Tongue (tissue), 2 donors: ENCODE data around the gene TECTA. TPM values are rescaled to one million over a fixed set of nuclear protein-coding genes. Genes with fewer than 3 reads are reported as not detected.
"Not testable (repeated sequence)": the region's sequence is repeated elsewhere in the genome, so short reads cannot be mapped to it uniquely, and the experiment has no call there.

Experiments
- DNase-seq: peaks from one replicate; pipeline ENCODE4 v3.0.0-alpha.2; 2015
- total RNA-seq: library from RNA; depleted of rRNA; stranded (reverse); fragments of >200 nt; gene quantifications from one replicate; pipeline ENCODE4 v1.2.3, GENCODE V29; 2014

The TECTA gene
- total RNA-seq, 1 donor from 2014 or later, result 2.1 TPM

- no peak for DNase-seq
These were observed 10.8 kb upstream of the TECTA start for GRCh38 chr11:121090145-121090721.

DNA sequence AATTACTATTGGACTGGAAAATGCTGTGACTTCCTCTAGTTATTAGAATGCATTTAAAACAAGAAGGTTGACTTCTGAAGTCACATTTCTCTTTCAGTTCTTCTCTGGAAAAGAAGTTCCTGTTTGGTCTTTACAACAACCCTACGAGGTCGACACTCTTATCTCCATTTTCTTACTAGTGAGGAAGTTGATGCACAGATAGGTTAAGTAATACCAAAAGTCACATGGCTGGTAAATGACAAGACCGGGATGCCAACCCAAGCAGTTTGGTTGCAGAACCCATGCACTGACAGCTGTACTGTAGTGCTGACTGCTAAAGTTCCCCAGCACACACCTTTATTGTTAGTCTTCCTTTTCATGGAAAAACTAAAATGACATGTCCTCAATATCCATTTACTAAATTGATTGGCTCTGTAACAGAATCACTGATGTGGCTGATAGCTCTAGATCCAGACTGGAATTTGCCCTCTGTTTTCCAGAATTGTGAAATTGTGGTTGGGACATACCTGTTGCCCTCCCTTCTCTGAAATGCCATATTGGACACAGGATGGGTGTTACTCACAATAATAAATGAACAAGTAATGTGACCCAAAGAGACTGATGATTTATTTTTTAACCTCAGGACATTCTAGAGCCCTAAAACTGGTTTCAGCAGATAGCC is 9.4 kb upstream of the TECTA start:
- DNase-seq, result no peak

DNA sequence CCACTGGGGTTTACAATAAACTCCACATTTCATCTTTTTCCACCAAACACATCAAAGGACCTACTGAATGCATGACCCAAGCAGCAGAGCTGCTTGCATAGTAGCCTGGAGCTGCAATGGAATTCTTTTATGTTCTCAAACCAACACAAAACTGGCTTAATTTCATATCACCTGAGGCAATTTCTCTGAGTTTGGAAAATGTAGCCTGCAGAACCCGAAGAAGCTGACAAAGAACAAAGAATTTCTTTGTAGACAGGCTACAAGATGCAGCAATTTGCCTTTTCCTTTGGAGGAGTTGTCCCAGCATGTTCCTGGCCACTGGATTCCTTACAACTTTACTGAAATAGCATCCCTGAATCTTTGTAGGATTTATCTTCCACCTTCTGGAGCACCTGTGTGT is 5.5 kb upstream of the TECTA start:
- no peak for DNase-seq

GRCh38 chr11:121099364-121099763 is 1.7 kb upstream of the TECTA start:
- no peak for DNase-seq

DNA sequence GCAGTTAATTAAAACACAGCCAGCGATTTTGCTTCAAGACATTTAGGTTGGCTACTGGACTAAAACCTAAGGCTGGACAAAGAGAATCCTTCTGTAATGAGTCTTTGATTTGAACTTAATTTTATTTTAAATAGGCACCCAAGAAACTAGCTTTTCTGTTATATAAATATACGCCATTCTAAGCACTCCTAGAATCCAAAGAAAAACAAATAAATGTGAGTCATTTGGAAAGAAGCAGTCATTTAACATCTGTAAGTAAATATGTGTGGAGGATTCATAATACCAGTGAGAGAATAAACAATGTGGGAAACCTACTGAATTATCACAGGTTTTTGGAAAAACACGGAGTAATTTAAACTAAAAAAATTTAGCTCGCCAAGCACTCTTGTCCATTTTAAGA is 1.2 kb upstream of the TECTA start:
- no peak for DNase-seq

DNA sequence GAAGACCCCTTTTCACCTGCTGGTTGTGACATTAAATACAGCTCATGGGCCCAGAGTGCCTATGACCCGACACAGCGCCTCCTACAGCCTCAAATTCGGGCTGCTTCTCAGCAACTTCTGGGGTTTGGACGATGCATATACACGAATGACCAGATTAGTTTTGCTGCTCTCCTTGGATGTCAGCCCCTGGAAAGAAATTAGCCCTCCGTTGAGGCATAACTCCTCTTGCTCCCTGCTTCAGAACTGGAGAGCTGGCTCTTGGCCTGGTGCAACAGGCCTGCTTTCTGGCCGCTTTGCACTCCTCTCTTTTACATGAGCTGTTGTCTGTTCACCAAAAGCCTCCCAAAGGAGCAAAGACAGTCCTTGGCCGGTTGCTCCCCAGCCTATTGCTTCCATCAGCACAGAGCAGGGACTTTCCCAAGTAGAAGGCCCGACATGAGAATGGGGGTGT is 3.3 kb downstream of the TECTA start:
- peak; percentile 76 for DNase-seq

- peak; percentile 89 for DNase-seq
These were observed 4.0 kb downstream of the TECTA start for GRCh38 chr11:121105063-121105480.

- peak; percentile 69 for DNase-seq
These were observed 4.6 kb downstream of the TECTA start for GRCh38 chr11:121105481-121106195.

DNA sequence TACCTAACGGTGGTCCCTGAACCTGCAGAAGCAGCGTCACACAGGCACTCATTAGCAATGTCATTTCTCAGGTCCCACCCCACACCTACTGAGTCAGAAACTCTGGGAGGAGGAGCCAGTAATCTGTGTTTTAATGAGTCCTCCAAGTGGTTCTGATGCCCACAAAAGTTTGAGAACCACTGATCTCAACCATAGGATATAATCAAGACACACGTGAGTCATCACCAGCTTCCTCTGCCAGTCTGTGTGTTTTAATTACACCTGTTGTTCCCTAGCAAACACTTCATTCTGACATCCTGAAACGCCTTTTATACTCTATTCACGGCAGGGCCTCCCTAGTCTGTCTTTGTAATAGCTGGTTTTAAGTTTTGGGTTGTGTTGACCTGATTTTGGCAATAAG is 5.8 kb downstream of the TECTA start:
- DNase-seq, result no peak

DNA sequence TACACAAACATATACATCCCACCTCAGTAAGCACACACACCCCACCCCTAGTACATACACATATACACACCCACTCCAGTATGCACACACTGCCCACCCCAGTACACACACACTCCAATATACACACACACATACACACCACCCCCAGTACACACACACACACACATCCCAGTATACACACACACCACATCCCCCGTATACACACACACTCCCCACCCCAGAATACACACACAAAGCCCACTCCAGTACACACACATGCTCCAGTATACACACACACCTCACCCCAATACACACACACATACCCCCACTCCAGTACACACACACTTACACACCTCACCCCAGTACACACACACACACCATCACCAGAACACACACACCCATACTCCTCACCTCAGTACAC is 7.4 kb downstream of the TECTA start:
- DNase-seq, result no peak

GRCh38 chr11:121109471-121109870 is 8.4 kb downstream of the TECTA start:
- DNase-seq, result no peak

DNA sequence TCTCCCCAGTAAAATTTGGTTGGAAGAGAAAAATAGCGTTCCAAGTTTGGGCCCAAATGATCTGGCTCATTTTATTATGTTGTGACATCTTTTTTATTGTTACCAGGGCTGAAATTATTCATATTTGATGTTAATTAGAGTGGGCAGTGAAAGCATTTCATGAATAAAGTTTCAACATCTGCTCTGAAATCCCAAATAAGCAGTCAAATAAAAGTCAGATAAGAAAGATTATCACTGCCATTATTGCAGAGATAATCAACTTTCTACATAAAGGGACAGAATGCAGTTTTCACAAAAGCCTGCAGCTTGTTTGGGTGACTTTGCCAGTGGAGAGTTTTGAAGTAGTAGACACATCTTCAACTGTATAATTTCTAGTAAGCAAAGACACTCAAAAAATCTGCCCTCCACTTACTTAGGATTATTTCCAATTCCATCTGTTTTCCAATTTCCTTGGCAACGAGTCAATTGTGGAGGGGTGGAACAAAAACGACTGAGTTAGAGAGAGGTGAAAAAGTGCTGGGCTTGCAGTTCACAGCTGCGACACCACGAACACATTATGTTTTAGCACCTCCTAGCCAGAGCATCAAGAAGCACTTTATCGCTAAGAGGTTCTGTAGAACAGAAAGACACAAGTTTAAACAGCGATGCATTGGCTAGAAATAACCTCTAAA is 9.0 kb downstream of the TECTA start:
- DNase-seq, result peak; percentile 67

DNA sequence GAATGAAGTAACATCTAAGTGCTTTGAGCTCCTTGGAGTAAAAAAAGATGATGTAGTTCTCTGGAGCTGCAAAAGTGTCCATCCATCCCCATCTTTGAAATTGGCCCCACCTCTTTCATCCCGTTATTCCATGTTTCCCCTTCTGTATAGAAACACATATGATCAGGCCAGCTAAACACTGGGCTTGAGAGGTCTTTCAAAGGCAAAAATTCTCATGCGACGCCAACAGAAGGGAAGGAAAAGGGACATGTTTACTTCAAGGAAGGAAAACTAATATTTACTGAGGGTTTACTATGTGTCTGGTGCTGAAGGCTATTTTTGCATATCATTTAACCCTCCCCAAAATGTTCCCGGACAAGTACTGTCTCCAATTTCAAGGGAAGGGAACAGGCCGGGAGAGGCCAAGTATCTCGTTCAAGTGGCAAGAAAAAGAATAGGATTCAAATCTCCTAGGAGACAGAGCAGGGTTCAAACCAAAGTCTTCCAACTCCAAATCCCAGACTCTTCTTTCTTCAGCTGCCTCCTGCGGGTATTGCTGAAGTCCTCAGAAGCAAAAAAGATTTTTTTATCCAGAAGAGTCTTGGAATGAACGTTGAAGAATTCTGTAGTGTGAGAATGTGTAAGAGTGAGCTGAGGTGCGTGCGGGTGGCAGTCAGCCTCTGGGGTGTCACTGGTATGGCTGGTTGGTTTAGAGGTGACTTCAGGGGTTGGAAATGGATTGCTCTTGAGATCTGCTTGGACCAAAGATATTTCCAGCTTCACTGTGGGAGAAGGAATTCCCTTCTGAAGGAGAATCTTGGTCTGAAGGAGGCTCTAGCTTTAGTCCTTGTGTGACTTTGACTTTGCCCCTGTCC is 10.1 kb downstream of the TECTA start:
- peak; percentile 45 for DNase-seq

- peak; percentile 83 for DNase-seq
These were observed 11.7 kb downstream of the TECTA start for GRCh38 chr11:121112498-121113455.

DNA sequence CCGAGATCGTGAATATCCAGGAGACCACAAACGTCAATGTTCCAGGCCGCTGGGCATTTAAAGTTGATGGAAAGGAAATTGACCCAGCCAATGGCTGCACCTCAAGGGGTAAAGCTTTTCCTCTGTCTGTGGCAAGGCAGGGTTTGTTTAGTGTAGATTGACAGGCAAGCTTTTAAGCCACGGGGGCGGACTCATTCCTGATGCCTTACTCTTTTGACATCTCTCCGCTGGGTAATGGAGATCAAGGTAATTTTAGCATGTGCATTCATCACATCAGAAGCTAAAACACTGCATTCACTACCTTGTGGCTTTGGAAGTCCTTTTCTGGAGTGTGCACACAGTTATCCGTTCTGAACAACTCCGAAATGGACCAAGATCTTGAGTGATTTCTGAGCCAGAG is 12.6 kb downstream of the TECTA start:
- DNase-seq, result no peak

- DNase-seq, result not testable (repeated sequence)
These were observed 14.0 kb downstream of the TECTA start for GRCh38 chr11:121115024-121115423.

GRCh38 chr11:121117788-121118187 is 16.7 kb downstream of the TECTA start:
- DNase-seq, result no peak

DNA sequence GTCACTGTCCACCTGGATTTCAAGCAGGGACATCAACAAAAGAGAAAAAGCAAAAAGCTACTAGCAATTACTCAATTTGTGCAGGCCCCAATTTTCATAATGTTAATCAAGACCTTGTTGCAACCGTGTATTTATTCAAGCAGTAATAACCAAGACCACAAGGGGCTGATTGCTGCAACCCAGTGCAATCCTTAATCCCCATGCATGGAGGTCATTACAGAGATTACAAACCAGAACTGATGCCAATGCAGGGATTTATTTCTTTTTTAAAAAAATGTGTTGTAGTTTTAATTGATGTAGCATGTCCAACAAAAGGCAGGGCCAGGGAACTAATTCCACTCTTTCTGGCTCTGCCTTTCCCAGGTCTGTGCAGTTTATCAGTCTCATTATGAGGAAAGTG is 18.4 kb downstream of the TECTA start:
- DNase-seq, result no peak

GRCh38 chr11:121122328-121122727 is 21.3 kb downstream of the TECTA start:
- DNase-seq, result no peak

GRCh38 chr11:121123496-121124069 is 22.5 kb downstream of the TECTA start:
- peak; percentile 67 for DNase-seq
